IMR-90 (cell line): ENCODE data around the gene NIT1.

ENCODE experiments used
- CEBPB ChIP-seq: IDR thresholded peaks from 2 replicates; pipeline ENCODE4 v1.6.1; 2012; ENCODE audit warnings: low read depth, low read length, improper control_type of control experiment
- MXI1 ChIP-seq: IDR thresholded peaks from 2 replicates; pipeline ENCODE4 v1.6.1; 2012; ENCODE audit warnings: low read depth, mild to moderate bottlenecking, low read length, moderate library complexity, borderline replicate concordance
- POLR2A ChIP-seq: IDR thresholded peaks from 2 replicates; pipeline ENCODE4 v1.6.1; 2012; ENCODE audit warnings: mild to moderate bottlenecking, low read depth, low read length
- TF ChIP-seq, protein P1 (sequence below): conservative IDR thresholded peaks from 2 replicates; pipeline ENCODE4 v1.5.1; 2012; ENCODE audit warnings: mild to moderate bottlenecking, low read depth, low read length, improper control_type of control experiment

DNA sequence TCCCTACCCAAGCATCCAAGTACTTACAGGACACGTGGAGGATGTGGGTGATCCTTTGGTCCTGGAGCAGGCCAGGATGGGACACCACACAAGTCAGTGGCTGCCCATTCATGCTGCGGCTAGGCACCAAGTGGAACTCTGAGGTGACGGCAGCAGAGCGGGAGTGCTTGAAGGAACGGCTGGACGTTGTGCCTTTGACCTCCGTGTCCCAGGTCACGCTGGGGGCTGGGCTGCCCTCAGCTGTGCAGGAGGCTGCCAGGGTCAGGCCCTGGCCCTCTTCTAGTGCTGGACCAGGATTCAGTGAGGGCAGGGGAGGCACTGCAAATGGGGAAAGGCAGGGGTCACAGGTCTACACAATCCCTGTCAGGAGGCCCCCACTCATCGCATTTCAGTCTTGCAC is 40.5 kb upstream of the NIT1 start:
- TF ChIP-seq, protein P1, sequence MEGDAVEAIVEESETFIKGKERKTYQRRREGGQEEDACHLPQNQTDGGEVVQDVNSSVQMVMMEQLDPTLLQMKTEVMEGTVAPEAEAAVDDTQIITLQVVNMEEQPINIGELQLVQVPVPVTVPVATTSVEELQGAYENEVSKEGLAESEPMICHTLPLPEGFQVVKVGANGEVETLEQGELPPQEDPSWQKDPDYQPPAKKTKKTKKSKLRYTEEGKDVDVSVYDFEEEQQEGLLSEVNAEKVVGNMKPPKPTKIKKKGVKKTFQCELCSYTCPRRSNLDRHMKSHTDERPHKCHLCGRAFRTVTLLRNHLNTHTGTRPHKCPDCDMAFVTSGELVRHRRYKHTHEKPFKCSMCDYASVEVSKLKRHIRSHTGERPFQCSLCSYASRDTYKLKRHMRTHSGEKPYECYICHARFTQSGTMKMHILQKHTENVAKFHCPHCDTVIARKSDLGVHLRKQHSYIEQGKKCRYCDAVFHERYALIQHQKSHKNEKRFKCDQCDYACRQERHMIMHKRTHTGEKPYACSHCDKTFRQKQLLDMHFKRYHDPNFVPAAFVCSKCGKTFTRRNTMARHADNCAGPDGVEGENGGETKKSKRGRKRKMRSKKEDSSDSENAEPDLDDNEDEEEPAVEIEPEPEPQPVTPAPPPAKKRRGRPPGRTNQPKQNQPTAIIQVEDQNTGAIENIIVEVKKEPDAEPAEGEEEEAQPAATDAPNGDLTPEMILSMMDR, result no peak
- TF ChIP-seq POLR2A (no peak), CEBPB (no peak), MXI1 (no peak)
